Ascending aorta (tissue), 2 donors: Measurements from ENCODE around the gene MAEA. TPM values are rescaled to one million over a fixed set of nuclear protein-coding genes. Genes with fewer than 3 reads are reported as not detected.

Experiments used
- DNase-seq, 2 donors: peaks; one replicate each; pipeline ENCODE4 v3.0.0-alpha.2; 2019; ENCODE audit warnings: low spot score in 2 of 2
- H3K27ac ChIP-seq, 2 donors: fragments of 200-600 bp; sonication (generic); one replicate each; pipeline ENCODE4 v1.5.1; 2016 to 2017; ENCODE audit warnings: mild to moderate bottlenecking in 1 of 2
- H3K27me3 ChIP-seq: fragments of 200-600 bp; sonication (generic); one replicate; pipeline ENCODE4 v1.5.1; 2017
- H3K36me3 ChIP-seq, 2 donors: fragments of 200-600 bp; sonication (generic); one replicate each; pipeline ENCODE4 v1.5.1; 2016
- H3K4me1 ChIP-seq, 2 donors: fragments of 200-600 bp; sonication (generic); one replicate each; pipeline ENCODE4 v1.5.1; 2016 to 2017; ENCODE audit warnings: mild to moderate bottlenecking in 1 of 2
- H3K4me3 ChIP-seq, 2 donors: fragments of 200-600 bp; sonication (generic); one replicate each; pipeline ENCODE4 v1.5.1; 2016 to 2017; ENCODE audit warnings: mild to moderate bottlenecking in 1 of 2
- H3K9me3 ChIP-seq, 2 donors: fragments of 200-600 bp; sonication (generic); one replicate each; pipeline ENCODE4 v1.5.1; 2016
- CTCF ChIP-seq, 3 experiments: fragments of 200-600 bp in 2 of 3; fragments of 450-650 bp in 1 of 3; sonication (generic) in 2 of 3; IDR thresholded peaks; one replicate each; pipeline ENCODE4 v1.5.1; 2016 to 2019; ENCODE audit warnings: antibody characterized with exemption in 3 of 3, mild to moderate bottlenecking in 1 of 3, moderate library complexity in 1 of 3
- intact Hi-C: fragments of 100-400 bp; cut with DNase I; formaldehyde crosslinking; loops from one replicate; pipeline ENCODE4 v1.15.1; 2023
- total RNA-seq: library from RNA; depleted of rRNA; stranded (reverse); fragments of >200 nt; gene quantifications from one replicate; pipeline ENCODE4 v1.1.0, GENCODE V29; 2016

Gene MAEA
- total RNA-seq, 1 donor from 2014 or later, result 56.3 TPM

- Histone ChIP-seq H3K27ac (no peak overlapping the region), H3K4me3 (no peak overlapping the region), H3K4me1 (peaks cover 0 to 8% of the 10 kb centered on the region in 2 donors), H3K36me3 (peaks cover 29 to 59% of the 10 kb centered on the region in 2 donors), H3K9me3 (no peaks in the 10 kb centered on the region), H3K27me3 (no peaks in the 10 kb centered on the region)
- no peak for DNase-seq
- TF ChIP-seq CTCF (IDR thresholded peaks at IDR 0.05), result no peak
- intact Hi-C loops, result no loop called here
Observed at GRCh38 chr4:1327526-1328266, 38.0 kb downstream of the MAEA start.

- H3K27me3 ChIP-seq, result no peaks in the 10 kb centered on the region
- peaks cover 36 to 67% of the 10 kb centered on the region in 2 donors for H3K36me3 ChIP-seq
- TF ChIP-seq CTCF (IDR thresholded peaks at IDR 0.05), result no peak
- H3K27ac ChIP-seq, result no peak overlapping the region
- no peak for DNase-seq
- peaks cover 0 to 3% of the 10 kb centered on the region in 2 donors for H3K4me1 ChIP-seq
- intact Hi-C loops, result no loop called here
- H3K4me3 ChIP-seq, result no peak overlapping the region
- H3K9me3 ChIP-seq, result no peaks in the 10 kb centered on the region
Observed at GRCh38 chr4:1328267-1329155, 38.8 kb downstream of the MAEA start.

GRCh38 chr4:1329408-1330371, 40.0 kb downstream of the MAEA start:
- H3K36me3 ChIP-seq, result peaks cover 36 to 74% of the 10 kb centered on the region in 2 donors
- TF ChIP-seq CTCF (IDR thresholded peaks at IDR 0.05), result no peak
- no peaks in the 10 kb centered on the region for H3K9me3 ChIP-seq
- no peaks in the 10 kb centered on the region for H3K4me1 ChIP-seq
- intact Hi-C loops, result no loop called here
- H3K4me3 ChIP-seq, result no peak overlapping the region
- H3K27ac ChIP-seq, result no peak overlapping the region
- H3K27me3 ChIP-seq, result no peaks in the 10 kb centered on the region
- DNase-seq, result no peak

GRCh38 chr4:1330761-1331590, 41.3 kb downstream of the MAEA start:
- Histone ChIP-seq H3K27me3 (no peaks in the 10 kb centered on the region), H3K36me3 (peaks cover 36 to 70% of the 10 kb centered on the region in 2 donors), H3K4me1 (no peaks in the 10 kb centered on the region), H3K9me3 (no peaks in the 10 kb centered on the region), H3K4me3 (no peak overlapping the region), H3K27ac (no peak overlapping the region)
- DNase-seq, result no peak
- no peak for TF ChIP-seq CTCF (IDR thresholded peaks at IDR 0.05)
- intact Hi-C loops, result no loop called here
